GM21786 (cell line): ENCODE results near the gene PCDHGA1.
"Not testable (repeated sequence)": the region's sequence is repeated elsewhere in the genome, so short reads cannot be mapped to it uniquely, and the experiment has no call there.

Experiments
- ATAC-seq: cut with Tn5 transposase; IDR thresholded peaks from one replicate; pipeline ENCODE4 v1.9.1; 2021; ENCODE audit not compliant: unreplicated experiment

The PCDHGA1 gene

GRCh38 chr5:141382469-141383294 is 52.4 kb downstream of the PCDHGA1 start, which contains the start of gene PCDHGA7:
Gene PCDHGA7 (plus strand): TSS chr5:141382742. CDS start chr5:141382900, 158 bp downstream.
- ATAC-seq, result no peak

GRCh38 chr5:141383345-141383744 is 53.0 kb downstream of the PCDHGA1 start:
- ATAC-seq, result no peak

GRCh38 chr5:141384471-141385267 is 54.4 kb downstream of the PCDHGA1 start:
- ATAC-seq, result no peak

- peak; percentile 62 for ATAC-seq
Observed at GRCh38 chr5:141387557-141388311, 57.4 kb downstream of the PCDHGA1 start, which contains the start of gene PCDHGB4. Gene PCDHGB4 (plus strand): TSS chr5:141387698. CDS start chr5:141387885, 187 bp downstream.

GRCh38 chr5:141388661-141389060 is 58.3 kb downstream of the PCDHGA1 start:
- no peak for ATAC-seq

GRCh38 chr5:141389153-141390042 is 59.1 kb downstream of the PCDHGA1 start:
- no peak for ATAC-seq

GRCh38 chr5:141392429-141393198 is 62.3 kb downstream of the PCDHGA1 start, which contains the start of gene PCDHGA8:
Gene PCDHGA8 (plus strand): TSS chr5:141392633. CDS start chr5:141392814, 181 bp downstream.
- ATAC-seq, result no peak

- ATAC-seq, result no peak
Observed at GRCh38 chr5:141393267-141393666, 63.0 kb downstream of the PCDHGA1 start.

- ATAC-seq, result not testable (repeated sequence)
Observed at GRCh38 chr5:141394401-141395187, 64.3 kb downstream of the PCDHGA1 start.

GRCh38 chr5:141397756-141398551 is 67.6 kb downstream of the PCDHGA1 start, which contains the start of gene PCDHGB5:
Gene PCDHGB5 (plus strand): TSS chr5:141397947. CDS start chr5:141398128, 181 bp downstream.
- peak; percentile 97 for ATAC-seq

GRCh38 chr5:141398608-141399007 is 68.3 kb downstream of the PCDHGA1 start:
- ATAC-seq, result no peak

- no peak for ATAC-seq
Observed at GRCh38 chr5:141399555-141400258, 69.4 kb downstream of the PCDHGA1 start.

- ATAC-seq, result no peak
Observed at GRCh38 chr5:141402553-141403243, 72.4 kb downstream of the PCDHGA1 start, which contains the start of gene PCDHGA9. Gene PCDHGA9 (plus strand): TSS chr5:141402778. CDS start chr5:141402953, 175 bp downstream.

GRCh38 chr5:141403387-141403786 is 73.1 kb downstream of the PCDHGA1 start:
- no peak for ATAC-seq

- peak; percentile 65 for ATAC-seq
Observed at GRCh38 chr5:141407790-141408505, 77.6 kb downstream of the PCDHGA1 start, which contains the start of gene PCDHGB6. Gene PCDHGB6 (plus strand): TSS chr5:141408021. CDS start chr5:141408203, 182 bp downstream.
